ENCODE results near the gene EFNA1.

DNA sequence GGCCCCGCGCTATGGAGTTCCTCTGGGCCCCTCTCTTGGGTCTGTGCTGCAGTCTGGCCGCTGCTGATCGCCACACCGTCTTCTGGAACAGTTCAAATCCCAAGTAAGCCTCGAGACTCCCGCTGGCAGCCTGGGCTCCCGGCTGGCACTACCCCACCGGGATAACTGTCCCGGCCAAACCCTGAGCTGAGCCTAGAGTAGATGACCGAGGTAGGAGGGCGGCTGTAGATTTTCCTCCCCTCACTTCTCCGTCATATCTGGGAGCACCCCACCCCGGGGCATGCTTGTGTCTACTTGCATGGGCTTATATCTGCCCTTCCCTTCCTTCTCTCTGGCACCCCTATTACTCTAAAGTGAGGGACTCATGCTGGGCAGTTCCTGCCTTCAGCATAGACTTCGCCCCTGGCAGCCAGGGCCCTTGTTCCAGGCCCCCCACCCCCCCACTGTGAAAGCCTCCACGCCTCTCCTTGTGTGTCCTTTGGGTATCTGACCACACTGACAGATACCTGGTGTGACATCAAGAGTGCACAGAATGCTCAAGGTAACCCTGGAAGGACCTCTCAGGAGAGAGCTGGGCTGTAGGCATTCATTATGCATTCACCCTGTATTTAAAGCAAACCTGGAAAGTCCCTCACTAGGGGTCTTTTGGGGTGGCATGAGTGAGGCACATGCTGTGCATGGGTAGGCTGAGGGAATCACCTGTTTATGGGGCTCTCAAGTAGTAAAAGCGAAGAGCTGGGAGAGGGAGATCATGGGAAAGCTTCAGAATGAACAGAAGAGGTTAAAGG lies 485 bp downstream of the EFNA1 start:
- TF ChIP-seq EZH2 (IDR thresholded peaks at IDR 0.05) (no peak), POLR2AphosphoS5 (IDR thresholded peaks at IDR 0.05; ENCODE audit: borderline replicate concordance, low read depth, low read length) (no peak)

Measured in SK-N-MC (cell line).